SH-SY5Y (cell line): ENCODE results near the gene NT5C2.

ENCODE experiments used
- GATA2 ChIP-seq: IDR thresholded peaks from 2 replicates; pipeline ENCODE4 v1.6.1; 2011; ENCODE audit warnings: mild to moderate bottlenecking, low read depth, low read length
- GATA3 ChIP-seq: IDR thresholded peaks from 2 replicates; pipeline ENCODE4 v1.6.1; 2011; ENCODE audit warnings: low read depth, mild to moderate bottlenecking, low read length, moderate library complexity

DNA sequence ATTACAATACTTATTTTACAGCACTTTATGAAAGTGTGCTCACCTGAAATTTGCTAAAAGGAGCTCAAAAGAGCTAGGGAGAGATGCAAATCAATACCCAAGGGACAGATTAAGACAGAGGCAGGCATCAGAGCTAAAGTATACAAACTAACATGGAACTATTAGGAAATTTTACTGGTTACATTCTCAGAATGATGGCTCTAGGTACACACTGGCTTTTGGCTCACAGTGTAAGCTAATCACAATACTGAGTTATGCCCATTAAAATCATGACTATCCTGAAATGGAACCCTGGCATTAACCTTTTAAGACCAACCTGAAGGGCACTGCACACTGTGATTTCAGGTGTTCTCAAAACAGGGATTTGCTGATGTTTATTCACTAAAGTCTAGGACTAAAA lies 98.1 kb downstream of the NT5C2 start:
- TF ChIP-seq GATA3 (no peak), GATA2 (no peak)
